OCI-LY7 (cell line): Measurements from ENCODE around the gene CHCHD10. TPM values are rescaled to one million over a fixed set of nuclear protein-coding genes. Genes with fewer than 3 reads are reported as not detected.

Experiments
- BruUV-seq: library from RNA; stranded (reverse); fragments of 400-500 nt; replicated peaks from 2 replicates; lab custom pipeline; 2021; lab: Mats Ljungman, UMichigan
- CTCF ChIA-PET: fragments of 300-600 bp; sonication (Branson Sonifier 250); formaldehyde crosslinking; loops from one replicate; lab custom pipeline; 2022; ENCODE audit warnings: antibody characterized with exemption; ENCODE audit not compliant: unreplicated experiment; lab: Charles Lee
- POLR2A ChIA-PET: fragments of 300-600 bp; sonication (Branson Sonifier 250); formaldehyde crosslinking; loops from one replicate; lab custom pipeline; 2022; ENCODE audit warnings: antibody characterized with exemption; lab: Charles Lee
- DNase-seq: peaks from one replicate; pipeline ENCODE4 v3.0.0-alpha.2; 2015; ENCODE audit warnings: low spot score
- H2AFZ ChIP-seq: fragments of 200-600 bp; sonication (generic), shearing (Covaris generic); 2 replicates; pipeline ENCODE4 v1.6.1; 2014; ENCODE audit warnings: mild to moderate bottlenecking, antibody characterized with exemption, low read length, moderate library complexity
- H3K27ac ChIP-seq: fragments of 200-600 bp; sonication (generic); 2 replicates; pipeline ENCODE4 v1.5.1; 2014; ENCODE audit warnings: mixed run types, low read depth, mild to moderate bottlenecking, moderate library complexity, low read length, inconsistent platforms; ENCODE audit not compliant: poor library complexity, severe bottlenecking
- H3K36me3 ChIP-seq: fragments of 200-600 bp; sonication (generic); 2 replicates; pipeline ENCODE4 v1.6.1; 2014; ENCODE audit warnings: mild to moderate bottlenecking, antibody characterized with exemption, low read length, moderate library complexity, mixed read lengths; ENCODE audit not compliant: insufficient read depth
- H3K4me1 ChIP-seq: fragments of 200-600 bp; sonication (generic); 2 replicates; pipeline ENCODE4 v1.5.1; 2014; ENCODE audit warnings: mild to moderate bottlenecking, low read length; ENCODE audit not compliant: insufficient read depth, poor library complexity, severe bottlenecking
- H3K4me2 ChIP-seq: fragments of 200-600 bp; sonication (generic); 2 replicates; pipeline ENCODE4 v1.6.1; 2014; ENCODE audit warnings: mild to moderate bottlenecking, low read length
- H3K4me3 ChIP-seq: fragments of 200-600 bp; sonication (generic); 2 replicates; pipeline ENCODE4 v1.5.1; 2014; ENCODE audit warnings: mild to moderate bottlenecking, low read depth, low read length; ENCODE audit not compliant: poor library complexity, severe bottlenecking
- H3K79me2 ChIP-seq: fragments of 200-600 bp; sonication (generic); 2 replicates; pipeline ENCODE4 v1.6.1; 2016; ENCODE audit warnings: low read depth, mild to moderate bottlenecking, low read length, moderate library complexity, mixed read lengths; ENCODE audit not compliant: insufficient read depth
- H3K9me2 ChIP-seq: fragments of 200-600 bp; sonication (generic); 2 replicates; pipeline ENCODE4 v1.6.1; 2016; ENCODE audit warnings: mild to moderate bottlenecking, low read length, mixed read lengths; ENCODE audit not compliant: insufficient read depth
- H3K9me3 ChIP-seq: fragments of 200-600 bp; sonication (generic); 2 replicates; pipeline ENCODE4 v1.6.1; 2014; ENCODE audit warnings: mild to moderate bottlenecking, mixed run types, low read length, mixed read lengths
- H4K20me1 ChIP-seq: fragments of 200-600 bp; sonication (generic); 2 replicates; pipeline ENCODE4 v1.6.1; 2014; ENCODE audit warnings: mild to moderate bottlenecking, antibody characterized with exemption, low read length, moderate library complexity, mixed read lengths; ENCODE audit not compliant: insufficient read depth
- EZH2phosphoT487 ChIP-seq: fragments of 200-600 bp; sonication (generic); IDR thresholded peaks from 2 replicates; pipeline ENCODE4 v1.6.1; 2018; ENCODE audit warnings: low read depth, borderline replicate concordance, mild to moderate bottlenecking, mixed run types, antibody characterized with exemption, low read length, moderate library complexity, mixed read lengths
- intact Hi-C: fragments of 100-400 bp; cut with micrococcal nuclease; formaldehyde crosslinking; loops from one replicate; pipeline ENCODE4 v1.10.0; 2022; ENCODE audit not compliant: unreplicated experiment
- total RNA-seq, 2 experiments: library from RNA; depleted of rRNA in 1 of 2; stranded (reverse); fragments of >200 nt in 1 of 2; shearing (Covaris generic) in 1 of 2; gene quantifications; 2 replicates each; pipeline ENCODE4 v1.2.3, GENCODE V29; 2014 to 2022
- TF ChIP-seq, protein P1 (sequence below): fragments of 200-600 bp; sonication (generic); conservative IDR thresholded peaks from 2 replicates; pipeline ENCODE4 v1.5.1; 2014; ENCODE audit warnings: mild to moderate bottlenecking, antibody characterized with exemption, low read length, moderate library complexity, mixed read lengths

CHCHD10 gene
- total RNA-seq, 2 experiments from 2014 or later = 50.8 to 252 TPM

DNA sequence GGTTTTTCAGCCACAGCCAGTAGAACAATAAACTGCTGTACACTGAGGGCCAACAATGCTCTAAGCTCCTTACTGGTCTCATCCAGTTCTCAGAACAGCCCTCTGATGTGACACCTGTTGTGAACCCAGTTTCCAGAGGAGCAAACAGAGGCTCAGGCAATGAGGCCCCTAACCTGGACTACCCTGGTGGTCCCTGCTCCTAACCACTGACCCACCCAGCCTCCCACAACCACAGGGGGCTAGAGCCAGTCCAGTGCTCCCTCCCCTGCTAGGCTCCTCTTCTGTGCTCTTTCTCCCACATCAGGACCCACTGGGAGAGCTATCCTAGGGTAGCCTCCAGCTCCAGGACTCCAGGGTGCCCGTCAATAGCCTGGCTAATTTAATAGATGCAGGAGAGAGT is 14.9 kb upstream of the CHCHD10 start:
- intact Hi-C loops = no loop called here
- ChIA-PET POLR2A (no interaction called here), CTCF (no interaction called here)
- Histone ChIP-seq H4K20me1 (peaks cover 3% of the 10 kb centered on the region; the same call in 1 of the 2 replicates), H3K4me3 (no peak overlapping the region), H3K4me2 (no peak overlapping the region), H3K36me3 (peaks cover under 1% of the 10 kb centered on the region; the same call in 1 of the 2 replicates), H3K27ac (no peak overlapping the region), H3K9me3 (no peaks in the 10 kb centered on the region), H3K9me2 (no peaks in the 10 kb centered on the region), H3K79me2 (peaks cover 4% of the 10 kb centered on the region), H2AFZ (no peak overlapping the region), H3K4me1 (peaks cover 19% of the 10 kb centered on the region)
- TF ChIP-seq, protein P1, sequence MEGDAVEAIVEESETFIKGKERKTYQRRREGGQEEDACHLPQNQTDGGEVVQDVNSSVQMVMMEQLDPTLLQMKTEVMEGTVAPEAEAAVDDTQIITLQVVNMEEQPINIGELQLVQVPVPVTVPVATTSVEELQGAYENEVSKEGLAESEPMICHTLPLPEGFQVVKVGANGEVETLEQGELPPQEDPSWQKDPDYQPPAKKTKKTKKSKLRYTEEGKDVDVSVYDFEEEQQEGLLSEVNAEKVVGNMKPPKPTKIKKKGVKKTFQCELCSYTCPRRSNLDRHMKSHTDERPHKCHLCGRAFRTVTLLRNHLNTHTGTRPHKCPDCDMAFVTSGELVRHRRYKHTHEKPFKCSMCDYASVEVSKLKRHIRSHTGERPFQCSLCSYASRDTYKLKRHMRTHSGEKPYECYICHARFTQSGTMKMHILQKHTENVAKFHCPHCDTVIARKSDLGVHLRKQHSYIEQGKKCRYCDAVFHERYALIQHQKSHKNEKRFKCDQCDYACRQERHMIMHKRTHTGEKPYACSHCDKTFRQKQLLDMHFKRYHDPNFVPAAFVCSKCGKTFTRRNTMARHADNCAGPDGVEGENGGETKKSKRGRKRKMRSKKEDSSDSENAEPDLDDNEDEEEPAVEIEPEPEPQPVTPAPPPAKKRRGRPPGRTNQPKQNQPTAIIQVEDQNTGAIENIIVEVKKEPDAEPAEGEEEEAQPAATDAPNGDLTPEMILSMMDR = no peak
- TF ChIP-seq EZH2phosphoT487 = no peak
- DNase-seq = no peak
- BruUV-seq = no TSS peak

DNA sequence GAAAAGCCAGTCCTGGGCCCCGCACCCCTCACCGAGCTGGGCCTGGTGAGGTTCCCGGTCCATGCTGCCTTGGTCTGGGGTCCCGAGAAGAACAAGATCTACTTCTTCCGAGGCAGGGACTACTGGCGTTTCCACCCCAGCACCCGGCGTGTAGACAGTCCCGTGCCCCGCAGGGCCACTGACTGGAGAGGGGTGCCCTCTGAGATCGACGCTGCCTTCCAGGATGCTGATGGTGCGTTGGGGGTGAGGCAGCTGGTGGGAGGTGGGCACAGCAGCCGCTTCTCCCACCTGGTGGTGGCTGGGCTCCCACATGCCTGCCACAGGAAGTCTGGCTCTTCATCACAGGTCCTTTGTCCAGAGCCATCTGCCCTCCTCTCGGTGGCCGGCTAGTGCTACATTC is 14.5 kb upstream of the CHCHD10 start:
- Histone ChIP-seq H3K27ac (no peak overlapping the region), H3K4me2 (no peak overlapping the region), H3K79me2 (no peaks in the 10 kb centered on the region; the same call in 1 of the 2 replicates), H3K4me1 (peaks cover 18% of the 10 kb centered on the region), H4K20me1 (no peaks in the 10 kb centered on the region), H3K9me2 (no peaks in the 10 kb centered on the region), H3K4me3 (no peak overlapping the region), H3K36me3 (no peaks in the 10 kb centered on the region), H2AFZ (no peak overlapping the region), H3K9me3 (no peaks in the 10 kb centered on the region)
- ChIA-PET CTCF (no interaction called here), POLR2A (no interaction called here)
- DNase-seq = no peak
- intact Hi-C loops = no loop called here
- BruUV-seq = no TSS peak
- TF ChIP-seq EZH2phosphoT487 = no peak
- TF ChIP-seq, protein P1 = no peak

DNA sequence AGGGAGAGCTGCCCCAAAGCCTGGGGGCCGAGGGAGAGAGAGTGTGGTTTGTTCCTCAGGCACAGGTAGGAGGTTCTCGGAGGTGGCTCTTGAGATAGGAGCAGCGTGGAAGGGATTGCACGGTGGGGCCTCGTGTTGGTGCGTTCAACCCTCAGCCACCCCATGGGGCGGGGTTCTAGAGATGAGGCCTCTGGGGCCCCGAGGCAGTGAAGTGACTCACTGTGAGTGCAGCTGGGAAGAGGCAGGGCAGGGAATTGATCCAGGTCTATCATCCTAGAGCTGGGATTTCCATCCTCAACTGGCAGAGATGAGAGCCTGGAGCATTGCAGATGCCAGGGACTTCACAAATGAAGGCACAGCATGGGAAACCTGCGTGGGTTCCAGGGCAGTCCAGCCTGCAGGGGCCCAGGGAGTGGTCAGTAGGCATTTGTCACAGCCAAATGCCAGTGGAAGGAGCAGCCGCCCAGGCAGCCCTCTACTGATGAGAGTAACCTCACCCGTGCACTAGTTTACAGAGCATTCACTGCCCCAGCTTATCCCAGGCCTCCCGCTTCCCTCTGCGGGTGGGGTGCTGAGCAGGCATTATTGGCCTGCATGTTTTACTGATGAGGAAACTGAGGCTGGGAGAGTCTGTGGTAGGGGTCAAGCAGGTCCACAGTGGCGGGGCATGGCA is 13.9 kb upstream of the CHCHD10 start:
- ChIA-PET CTCF (no interaction called here), POLR2A (no interaction called here)
- H3K4me2 ChIP-seq = no peak overlapping the region
- BruUV-seq = no TSS peak
- no peaks in the 10 kb centered on the region for H3K79me2 ChIP-seq
- no peaks in the 10 kb centered on the region for H3K9me2 ChIP-seq
- H2AFZ ChIP-seq = no peak overlapping the region
- H3K4me3 ChIP-seq = no peak overlapping the region
- no peaks in the 10 kb centered on the region for H3K36me3 ChIP-seq
- no peak for DNase-seq
- H3K27ac ChIP-seq = no peak overlapping the region
- H3K4me1 ChIP-seq = peaks cover 18% of the 10 kb centered on the region
- intact Hi-C loops = no loop called here
- H3K9me3 ChIP-seq = no peaks in the 10 kb centered on the region
- H4K20me1 ChIP-seq = no peaks in the 10 kb centered on the region
- TF ChIP-seq, protein P1 = no peak
- no peak for TF ChIP-seq EZH2phosphoT487
